Fibroblast of lung (primary cell): ENCODE measurements around the gene RFX8.

Experiments used
- EZH2 ChIP-seq: IDR thresholded peaks from 2 replicates; pipeline ENCODE4 v1.5.1; 2012; ENCODE audit warnings: low read length, control low read depth, mild to moderate bottlenecking; ENCODE audit errors: missing control alignments
- TF ChIP-seq, protein P1 (sequence below), 2 donors: IDR thresholded peaks in 1 of 2; conservative IDR thresholded peaks in 1 of 2; 1 replicate in 1 of 2; 2 replicates in 1 of 2; pipeline ENCODE4 v1.5.1; 2011 to 2012; ENCODE audit warnings: low read length in 2 of 2, control low read depth in 1 of 2, inconsistent platforms in 1 of 2, low read depth in 1 of 2, mild to moderate bottlenecking in 1 of 2

DNA sequence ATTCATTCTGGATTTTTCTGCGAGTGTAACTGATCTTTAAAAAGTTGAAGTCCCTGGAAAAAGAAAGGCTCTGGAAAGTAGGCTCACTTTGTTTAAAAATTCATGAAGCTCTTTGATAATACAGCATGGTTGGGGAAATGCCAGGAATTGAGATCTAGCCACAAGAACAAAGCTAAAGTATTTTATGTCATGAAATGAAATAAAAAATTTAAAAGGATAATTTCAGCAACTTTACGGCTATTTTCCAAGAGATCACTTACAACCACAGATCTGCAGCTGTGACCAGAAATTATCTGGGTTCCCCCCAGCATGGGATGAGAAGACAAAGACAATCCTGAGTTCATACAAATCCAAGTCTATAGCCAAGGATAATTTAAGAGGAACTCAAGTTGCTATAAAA, 25.3 kb upstream of the RFX8 start:
- TF ChIP-seq, protein P1, sequence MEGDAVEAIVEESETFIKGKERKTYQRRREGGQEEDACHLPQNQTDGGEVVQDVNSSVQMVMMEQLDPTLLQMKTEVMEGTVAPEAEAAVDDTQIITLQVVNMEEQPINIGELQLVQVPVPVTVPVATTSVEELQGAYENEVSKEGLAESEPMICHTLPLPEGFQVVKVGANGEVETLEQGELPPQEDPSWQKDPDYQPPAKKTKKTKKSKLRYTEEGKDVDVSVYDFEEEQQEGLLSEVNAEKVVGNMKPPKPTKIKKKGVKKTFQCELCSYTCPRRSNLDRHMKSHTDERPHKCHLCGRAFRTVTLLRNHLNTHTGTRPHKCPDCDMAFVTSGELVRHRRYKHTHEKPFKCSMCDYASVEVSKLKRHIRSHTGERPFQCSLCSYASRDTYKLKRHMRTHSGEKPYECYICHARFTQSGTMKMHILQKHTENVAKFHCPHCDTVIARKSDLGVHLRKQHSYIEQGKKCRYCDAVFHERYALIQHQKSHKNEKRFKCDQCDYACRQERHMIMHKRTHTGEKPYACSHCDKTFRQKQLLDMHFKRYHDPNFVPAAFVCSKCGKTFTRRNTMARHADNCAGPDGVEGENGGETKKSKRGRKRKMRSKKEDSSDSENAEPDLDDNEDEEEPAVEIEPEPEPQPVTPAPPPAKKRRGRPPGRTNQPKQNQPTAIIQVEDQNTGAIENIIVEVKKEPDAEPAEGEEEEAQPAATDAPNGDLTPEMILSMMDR (conservative IDR thresholded peaks at IDR 0.05 in 1 of 2, IDR thresholded peaks at IDR 0.05 in 1 of 2; ENCODE audit: low read depth in 1 of 2, low read length in 2 of 2) = no peak
- no peak for TF ChIP-seq EZH2
